Raji (cell line): ENCODE measurements around the gene TBCD.

Source experiments
- POLR2A ChIP-seq: IDR thresholded peaks from 2 replicates; pipeline ENCODE4 v1.6.1; 2011; ENCODE audit warnings: low read depth, low read length, control low read depth; ENCODE audit not compliant: insufficient read depth

Gene TBCD

GRCh38 chr17:82795615-82796014 lies 43.8 kb downstream of the TBCD start:
- TF ChIP-seq POLR2A, result no peak

DNA sequence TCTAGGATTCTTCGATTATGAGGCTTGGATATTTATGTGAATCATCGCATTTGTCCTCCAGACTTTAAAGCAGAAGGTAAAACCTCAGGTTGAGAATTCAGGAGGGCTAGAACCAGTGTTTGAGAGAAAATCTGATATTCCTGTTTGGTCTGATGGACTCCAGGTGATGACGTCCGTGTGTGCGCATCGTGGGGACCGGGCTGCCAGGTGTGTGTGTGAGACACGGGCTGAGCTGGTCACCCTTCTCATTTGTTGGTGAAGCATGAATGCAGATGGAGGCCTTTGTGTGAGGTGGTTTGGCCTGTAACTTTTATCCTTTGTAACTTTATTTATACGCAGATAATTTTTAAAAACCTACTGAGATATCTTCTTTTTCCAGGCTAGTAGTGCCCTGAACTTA lies 45.2 kb downstream of the TBCD start:
- TF ChIP-seq POLR2A, result no peak

DNA sequence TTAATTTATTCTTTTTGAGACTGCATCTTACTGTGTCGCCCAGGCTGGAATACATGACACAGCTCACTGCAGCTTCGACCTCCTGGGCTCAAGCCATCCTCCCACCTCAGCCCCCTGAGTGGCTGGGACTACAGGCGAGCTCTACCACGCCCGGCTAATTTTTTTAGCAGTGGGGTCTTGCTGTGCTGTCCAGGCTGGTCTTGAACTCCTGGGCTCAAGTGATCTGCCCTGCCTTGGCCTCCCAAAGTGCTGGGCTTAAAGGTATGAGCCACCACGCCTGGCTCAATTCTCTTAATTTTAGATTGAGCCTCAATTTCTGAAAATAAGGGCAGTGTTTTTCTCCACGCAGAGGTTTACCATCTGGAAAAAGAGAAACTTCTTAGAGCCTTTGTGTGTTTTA lies 46.9 kb downstream of the TBCD start:
- TF ChIP-seq POLR2A, result no peak

- no peak for TF ChIP-seq POLR2A
Measured at GRCh38 chr17:82799591-82799990, 47.7 kb downstream of the TBCD start.

DNA sequence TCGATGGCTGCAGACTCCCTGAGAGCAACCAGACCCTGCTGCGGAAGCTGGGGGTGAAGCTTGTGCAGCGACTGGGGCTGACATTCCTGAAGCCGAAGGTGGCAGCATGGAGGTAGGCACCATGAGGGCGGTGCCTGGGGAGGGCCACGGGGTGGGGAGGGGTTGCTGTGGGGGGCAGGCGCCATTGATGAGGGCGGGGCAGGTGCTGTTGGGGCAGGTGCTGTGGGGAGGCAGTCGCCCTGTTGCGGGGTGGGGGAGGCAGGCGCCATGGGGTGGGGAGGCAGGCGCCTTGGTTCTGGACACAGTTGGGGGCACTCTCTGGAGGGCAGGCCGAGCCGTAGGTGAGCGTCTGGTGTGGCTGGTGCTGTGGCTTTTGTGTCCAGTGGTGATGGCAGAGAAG lies 49.0 kb downstream of the TBCD start:
- TF ChIP-seq POLR2A, result no peak

DNA sequence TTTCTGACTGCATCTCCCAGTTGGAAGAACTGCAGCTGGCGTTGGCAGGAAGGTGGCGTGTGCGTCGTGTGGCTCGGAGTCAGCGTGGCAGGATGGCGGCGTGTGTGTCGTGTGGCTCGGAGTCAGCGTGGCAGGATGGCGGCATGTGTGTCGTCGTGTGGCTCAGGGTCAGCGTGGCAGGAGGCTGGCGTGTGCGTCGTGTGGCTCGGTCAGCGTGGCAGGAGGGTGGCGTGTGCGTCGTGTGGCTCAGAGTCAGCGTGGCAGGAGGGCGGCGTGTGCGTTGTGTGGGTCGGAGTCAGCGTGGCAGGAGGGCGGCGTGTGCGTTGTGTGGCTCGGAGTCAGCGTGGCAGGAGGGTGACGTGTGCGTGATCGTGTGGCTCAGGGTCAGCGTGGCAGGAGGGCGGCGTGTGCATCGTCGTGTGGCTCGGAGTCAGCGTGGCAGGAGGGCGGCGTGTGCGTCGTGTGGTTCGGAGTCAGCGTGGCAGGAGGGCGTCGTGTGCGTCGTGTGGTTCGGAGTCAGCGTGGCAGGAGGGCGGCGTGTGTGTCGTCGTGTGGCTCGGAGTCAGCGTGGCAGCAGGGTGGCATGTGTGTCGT lies 49.6 kb downstream of the TBCD start:
- TF ChIP-seq POLR2A, result no peak

GRCh38 chr17:82802075-82802780 lies 50.4 kb downstream of the TBCD start:
- no peak for TF ChIP-seq POLR2A

- no peak for TF ChIP-seq POLR2A
Measured at GRCh38 chr17:82803185-82803584, 51.3 kb downstream of the TBCD start.

DNA sequence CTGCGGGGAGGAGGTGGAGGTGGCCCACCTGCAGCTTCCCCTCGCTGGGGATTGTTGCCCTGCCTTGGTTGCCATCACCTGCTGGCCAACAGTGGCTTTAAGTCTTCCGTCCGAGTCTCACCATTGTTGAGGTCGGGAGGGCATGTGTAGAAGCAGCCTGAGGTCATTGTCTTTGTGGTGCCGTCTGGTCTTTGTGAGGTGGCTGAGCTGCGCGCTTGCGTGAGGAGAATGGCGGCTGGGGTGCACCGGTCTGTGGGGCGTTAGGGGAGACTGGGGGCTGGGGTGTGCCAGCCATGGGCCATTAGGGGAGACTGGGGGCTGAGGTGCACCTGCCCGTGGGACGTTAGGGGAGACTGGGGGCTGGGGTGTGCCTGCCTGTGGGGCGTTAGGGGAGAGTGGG lies 51.7 kb downstream of the TBCD start:
- TF ChIP-seq POLR2A, result no peak

- TF ChIP-seq POLR2A, result no peak
Measured at GRCh38 chr17:82804442-82805191, 52.8 kb downstream of the TBCD start.

DNA sequence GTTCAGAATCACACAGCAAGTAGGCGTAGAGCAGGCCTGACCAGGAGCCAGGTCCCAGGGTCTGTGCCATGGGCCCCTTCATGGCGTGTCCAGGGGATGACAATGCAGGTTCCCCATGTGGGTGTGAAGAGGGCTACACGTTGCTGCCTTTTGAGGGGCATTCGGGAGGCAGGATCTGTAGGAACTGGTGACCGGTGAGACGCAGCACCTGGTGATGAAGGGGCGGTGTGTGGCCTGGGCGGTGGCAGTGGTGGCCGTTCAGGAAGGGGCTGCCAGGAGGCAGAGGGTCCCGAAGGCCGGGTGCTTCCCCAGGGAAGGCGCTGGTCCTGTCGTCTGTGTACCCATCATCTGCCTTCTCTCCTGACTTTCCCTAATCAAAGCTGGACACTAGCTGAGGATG lies 53.4 kb downstream of the TBCD start:
- TF ChIP-seq POLR2A, result no peak

GRCh38 chr17:82805823-82806222 lies 54.0 kb downstream of the TBCD start:
- TF ChIP-seq POLR2A, result no peak

DNA sequence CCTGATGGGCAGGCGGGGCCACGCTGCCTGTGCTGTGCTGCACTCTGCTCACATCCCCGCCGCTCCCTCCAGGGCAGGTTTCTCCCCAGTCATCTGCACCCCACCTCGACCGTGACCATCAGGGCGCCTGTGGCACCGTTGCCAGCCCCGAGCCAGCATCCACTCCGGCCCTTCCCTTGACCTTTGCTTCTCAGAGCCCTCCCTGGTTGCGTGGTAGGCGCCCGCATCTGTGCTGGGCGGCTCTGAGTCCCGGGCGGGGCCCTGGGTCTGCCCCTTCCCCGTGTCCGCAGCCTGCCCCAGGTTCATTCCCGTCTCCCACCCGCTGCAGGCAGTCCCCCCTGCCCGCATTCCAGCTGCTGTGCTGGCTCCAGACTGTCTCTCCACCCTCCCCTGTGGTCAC lies 54.8 kb downstream of the TBCD start:
- no peak for TF ChIP-seq POLR2A

GRCh38 chr17:82807101-82807500 lies 55.2 kb downstream of the TBCD start:
- no peak for TF ChIP-seq POLR2A

DNA sequence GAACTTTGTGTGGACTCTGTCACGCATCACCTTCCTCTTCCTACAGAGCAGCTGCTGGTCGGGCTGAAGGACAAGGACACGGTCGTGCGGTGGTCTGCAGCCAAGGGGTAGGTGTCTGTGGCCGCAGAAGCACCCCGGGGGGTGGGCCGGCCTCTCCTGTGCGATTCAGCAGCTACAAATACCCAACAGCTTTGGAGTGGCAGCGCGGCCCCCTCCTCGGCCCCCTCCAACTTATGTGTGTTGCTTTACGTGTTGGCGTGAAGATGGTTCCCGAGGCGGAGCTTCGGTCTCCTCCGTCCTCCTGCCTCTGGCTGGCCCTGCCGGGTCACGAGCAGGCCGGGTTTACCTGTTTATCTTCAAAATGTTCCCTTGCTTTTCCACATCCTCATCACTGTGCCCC lies 55.7 kb downstream of the TBCD start:
- TF ChIP-seq POLR2A, result no peak

- no peak for TF ChIP-seq POLR2A
Measured at GRCh38 chr17:82808006-82808405, 56.1 kb downstream of the TBCD start.
